Spleen (tissue), 7 donors: ENCODE measurements around the gene MGAT5.

ENCODE experiments used
- CTCF ChIP-seq, 11 experiments: fragments of 200-600 bp in 7 of 11; fragments of 450-650 bp in 4 of 11; sonication (generic) in 4 of 11; IDR thresholded peaks in 8 of 11; conservative IDR thresholded peaks in 3 of 11; 1 replicate in 7 of 11; 2 replicates in 4 of 11; pipeline versions ENCODE4 v1.4.0 to v1.8.0; 2016 to 2021; ENCODE audit warnings: antibody characterized with exemption in 11 of 11, inconsistent platforms in 4 of 11, mild to moderate bottlenecking in 1 of 11
- POLR2AphosphoS5 ChIP-seq, 3 donors: sonication (generic); formaldehyde crosslinking; IDR thresholded peaks; one replicate each; pipeline ENCODE4 v1.5.1; 2017; ENCODE audit warnings: antibody characterized with exemption in 3 of 3
- donor health status: DM: no; HTN: no; CAD: no; lungs with moderate emphysema.
- donor health status: DM: no; HTN: no; CAD: no.
- donor health status: DM: no; HTN: no; CAD: no.

DNA sequence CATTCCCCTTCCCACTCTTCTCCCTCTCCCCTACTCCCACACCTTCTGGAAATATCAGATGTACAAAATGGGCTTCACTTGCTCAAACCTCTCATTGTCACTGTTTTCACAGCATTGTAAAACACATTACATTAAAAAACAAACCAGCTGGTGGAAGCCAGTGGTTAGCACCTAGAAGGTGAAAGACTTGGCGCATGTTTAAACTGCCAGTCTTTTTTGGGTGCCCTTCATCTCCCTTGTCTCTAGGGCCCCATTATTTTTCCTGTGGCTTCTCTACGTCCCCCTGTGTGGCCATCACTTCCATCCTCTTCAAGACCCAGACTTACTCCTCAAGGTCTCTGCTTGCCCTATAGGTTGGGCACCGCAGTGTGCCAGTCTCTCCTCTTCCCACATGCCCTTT lies 34.9 kb downstream of the MGAT5 start:
- TF ChIP-seq CTCF (IDR thresholded peaks at IDR 0.05 in 8 of 11, conservative IDR thresholded peaks at IDR 0.05 in 3 of 11), result no peak
- peak in 1 of 3 donors; percentile 3 for TF ChIP-seq POLR2AphosphoS5 (IDR thresholded peaks at IDR 0.05)
